Lung (tissue), 12 donors: ENCODE results near the gene SRI. TPM values are rescaled to one million over a fixed set of nuclear protein-coding genes. Genes with fewer than 3 reads are reported as not detected.
"Not testable (repeated sequence)": the region's sequence is repeated elsewhere in the genome, so short reads cannot be mapped to it uniquely, and the experiment has no call there.

Source experiments
- ATAC-seq: fragments of 200-7000 bp; cut with Tn5 transposase; one replicate; pipeline ENCODE4 v1.9.1; 2020; ENCODE audit warnings: moderate number of reproducible peaks; ENCODE audit not compliant: insufficient read depth, low FRiP score
- DNase-seq, 3 donors: peaks; one replicate each; pipeline ENCODE4 v3.0.0-alpha.2; 2013 to 2017
- H3K27ac ChIP-seq, 2 donors: one replicate each; pipeline ENCODE4 v1.5.1; 2013; ENCODE audit warnings: mild to moderate bottlenecking in 2 of 2, moderate library complexity in 2 of 2, control low read depth in 1 of 2, inconsistent platforms in 1 of 2, low read depth in 1 of 2, low read length in 1 of 2
- H3K27me3 ChIP-seq, 3 donors: one replicate each; pipeline ENCODE4 v1.5.1; 2013; ENCODE audit warnings: low read length in 2 of 3; ENCODE audit not compliant: control insufficient read depth in 3 of 3, insufficient read depth in 3 of 3
- H3K36me3 ChIP-seq, 4 donors: one replicate each; pipeline ENCODE4 v1.5.1; 2013; ENCODE audit warnings: low read length in 4 of 4, mild to moderate bottlenecking in 1 of 4, moderate library complexity in 1 of 4; ENCODE audit not compliant: control insufficient read depth in 4 of 4, insufficient read depth in 4 of 4
- H3K4me1 ChIP-seq, 5 donors: one replicate each; pipeline ENCODE4 v1.5.1; 2013; ENCODE audit warnings: low read length in 5 of 5, mild to moderate bottlenecking in 2 of 5, moderate library complexity in 1 of 5; ENCODE audit not compliant: control insufficient read depth in 5 of 5, insufficient read depth in 5 of 5
- H3K4me3 ChIP-seq: one replicate; pipeline ENCODE4 v1.5.1; 2013; ENCODE audit warnings: mild to moderate bottlenecking, control low read depth, moderate library complexity
- H3K9ac ChIP-seq, 2 donors: one replicate each; pipeline ENCODE4 v1.5.1; 2013; ENCODE audit warnings: low read length in 2 of 2, control low read depth in 1 of 2; ENCODE audit not compliant: insufficient read depth in 1 of 2
- H3K9me3 ChIP-seq, 4 donors: one replicate each; pipeline ENCODE4 v1.5.1; 2013; ENCODE audit warnings: low read length in 3 of 4, mild to moderate bottlenecking in 1 of 4, moderate library complexity in 1 of 4; ENCODE audit not compliant: control insufficient read depth in 4 of 4, insufficient read depth in 3 of 4
- CTCF ChIP-seq: IDR thresholded peaks from 2 replicates; pipeline ENCODE4 v1.5.1; 2012; ENCODE audit warnings: mild to moderate bottlenecking; ENCODE audit errors: control extremely low read depth, extremely low read depth
- WGBS, 2 donors: extraction: QIAGEN DNeasy Blood & Tissue Kit; methylation state at CpG; one replicate each; pipeline ENCODE4 v1.1.7; 2013; 5-methylcytosine and 5-hydroxymethylcytosine counted together
- polyA plus RNA-seq, 2 donors: library from polyadenylated mRNA; stranded (reverse); fragments of 200-250 nt; gene quantifications; one replicate each; pipeline ENCODE4 v1.2.1, GENCODE V29; 2013
- total RNA-seq, 2 donors: library from RNA; depleted of rRNA in 1 of 2; stranded (reverse); fragments of >200 nt in 1 of 2; gene quantifications; one replicate each; pipeline ENCODE4 v1.2.1, GENCODE V29; 2014 to 2021
- donor health status: control.
- donor health status: control.
- donor health status: Bipolar disorder and iron deficiency.
- donor health status: healthy.
- donor health status: DM: yes; HTN: yes; CAD: no.

SRI gene
- total and polyA plus RNA-seq, 4 donors: 58.2 to 134 (median 108) TPM

GRCh38 chr7:88167223-88167622 lies 52.6 kb downstream of the SRI start:
- H3K27ac ChIP-seq: no peak overlapping the region
- H3K4me3 ChIP-seq: no peak overlapping the region
- H3K36me3 ChIP-seq: peaks cover 0 to 1% (median 0%) of the 10 kb centered on the region in 4 donors
- no peak overlapping the region for H3K9ac ChIP-seq
- ATAC-seq (no peak), DNase-seq (no peak)
- H3K27me3 ChIP-seq: no peaks in the 10 kb centered on the region
- TF ChIP-seq CTCF: no peak
- WGBS, 2 donors: 88 to 92% methylated on average over 2 of the region's 2 CpGs
- peaks cover 0 to 43% (median 8%) of the 10 kb centered on the region in 5 donors for H3K4me1 ChIP-seq
- no peaks in the 10 kb centered on the region for H3K9me3 ChIP-seq

- Histone ChIP-seq H3K9me3 (no peaks in the 10 kb centered on the region), H3K27me3 (no peaks in the 10 kb centered on the region), H3K27ac (no peak overlapping the region), H3K9ac (no peak overlapping the region), H3K36me3 (peaks cover 0 to 1% (median 0%) of the 10 kb centered on the region in 4 donors), H3K4me1 (peaks cover 0 to 36% (median 8%) of the 10 kb centered on the region in 5 donors), H3K4me3 (no peak overlapping the region)
- no peak for DNase-seq
- TF ChIP-seq CTCF: no peak
- ATAC-seq: no peak
Observed at GRCh38 chr7:88165697-88166096, 54.1 kb downstream of the SRI start.

GRCh38 chr7:88159741-88160140 lies 60.1 kb downstream of the SRI start:
- H3K36me3 ChIP-seq, DNase-seq, H3K27me3 ChIP-seq, H3K9me3 ChIP-seq, ATAC-seq, H3K4me3 ChIP-seq, H3K4me1 ChIP-seq, H3K27ac ChIP-seq, H3K9ac ChIP-seq: not testable (repeated sequence)
- 72 to 81% methylated on average over 2 of the region's 2 CpGs for WGBS, 2 donors

GRCh38 chr7:88156356-88156755 lies 63.5 kb downstream of the SRI start:
- H3K9ac ChIP-seq: no peak overlapping the region
- ATAC-seq (no peak), DNase-seq (no peak)
- TF ChIP-seq CTCF: no peak
- 70 to 83% methylated on average over 1 of the region's 1 CpG for WGBS, 2 donors
- no peaks in the 10 kb centered on the region for H3K4me1 ChIP-seq
- H3K27ac ChIP-seq: no peak overlapping the region
- H3K9me3 ChIP-seq: peaks cover 0 to 2% (median 0%) of the 10 kb centered on the region in 4 donors
- H3K36me3 ChIP-seq: peaks cover 0 to 4% (median 0%) of the 10 kb centered on the region in 4 donors
- H3K4me3 ChIP-seq: no peak overlapping the region
- no peaks in the 10 kb centered on the region for H3K27me3 ChIP-seq
